ENCODE measurements around the gene DCAF17.

DNA sequence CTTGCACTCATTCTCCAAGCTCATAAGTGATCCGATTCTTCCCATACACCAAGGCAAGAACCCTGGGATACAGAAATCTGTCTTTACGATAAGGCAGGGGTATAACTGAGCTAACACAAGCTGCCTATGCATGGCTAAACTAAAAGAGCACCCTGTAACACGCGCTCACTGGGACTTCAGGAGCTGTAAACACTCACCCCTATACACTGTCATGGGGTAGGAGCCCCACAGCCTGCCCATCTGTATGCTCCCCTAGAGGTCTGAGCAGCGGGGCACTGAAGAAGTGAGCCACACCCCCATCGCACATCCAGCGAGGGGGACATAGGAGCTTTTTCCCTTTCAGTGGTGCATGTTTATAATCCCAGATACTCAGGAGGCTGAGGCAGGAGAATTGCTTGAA is 47.0 kb upstream of the DCAF17 start:
- TF ChIP-seq POLR2AphosphoS5 (IDR thresholded peaks at IDR 0.05; ENCODE audit: low read depth, low read length) (no peak), POLR2A (IDR thresholded peaks at IDR 0.05; ENCODE audit: low read depth, low read length) (no peak), TAF1 (IDR thresholded peaks at IDR 0.05; ENCODE audit: low read depth, low read length) (no peak), PAX5 (IDR thresholded peaks at IDR 0.05; ENCODE audit: insufficient read depth, low read length, severe bottlenecking) (no peak)
